ENCODE data around the gene IL11. TPM values are rescaled to one million over a fixed set of nuclear protein-coding genes. Genes with fewer than 3 reads are reported as not detected.

Gene IL11
- total RNA-seq, 2 experiments from 2014 or later = 0.18 TPM; not detected in 1

GRCh38 chr19:55325172-55325571 is 45.1 kb downstream of the IL11 start, which contains the start of gene TMEM150B:
Gene TMEM150B, minus strand, starts transcription at chr19:55325341. Its CDS starts 4,305 bp downstream, at chr19:55321036.
- peaks cover 8% of the 10 kb centered on the region for H3K27me3 Mint-ChIP-seq
- DNase-seq (no peak), ATAC-seq (no peak)
- POLR2A ChIA-PET = no interaction called here
- H3K4me1 Mint-ChIP-seq (ENCODE audit: low read depth) = no peaks in the 10 kb centered on the region
- H3K4me3 Mint-ChIP-seq = no peak within 1 kb of the TSS
- TF ChIP-seq, protein P1, sequence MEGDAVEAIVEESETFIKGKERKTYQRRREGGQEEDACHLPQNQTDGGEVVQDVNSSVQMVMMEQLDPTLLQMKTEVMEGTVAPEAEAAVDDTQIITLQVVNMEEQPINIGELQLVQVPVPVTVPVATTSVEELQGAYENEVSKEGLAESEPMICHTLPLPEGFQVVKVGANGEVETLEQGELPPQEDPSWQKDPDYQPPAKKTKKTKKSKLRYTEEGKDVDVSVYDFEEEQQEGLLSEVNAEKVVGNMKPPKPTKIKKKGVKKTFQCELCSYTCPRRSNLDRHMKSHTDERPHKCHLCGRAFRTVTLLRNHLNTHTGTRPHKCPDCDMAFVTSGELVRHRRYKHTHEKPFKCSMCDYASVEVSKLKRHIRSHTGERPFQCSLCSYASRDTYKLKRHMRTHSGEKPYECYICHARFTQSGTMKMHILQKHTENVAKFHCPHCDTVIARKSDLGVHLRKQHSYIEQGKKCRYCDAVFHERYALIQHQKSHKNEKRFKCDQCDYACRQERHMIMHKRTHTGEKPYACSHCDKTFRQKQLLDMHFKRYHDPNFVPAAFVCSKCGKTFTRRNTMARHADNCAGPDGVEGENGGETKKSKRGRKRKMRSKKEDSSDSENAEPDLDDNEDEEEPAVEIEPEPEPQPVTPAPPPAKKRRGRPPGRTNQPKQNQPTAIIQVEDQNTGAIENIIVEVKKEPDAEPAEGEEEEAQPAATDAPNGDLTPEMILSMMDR (IDR thresholded peaks at IDR 0.05) = no peak
- no peak within 1 kb of the TSS for H3K27ac Mint-ChIP-seq
- no peaks in the 10 kb centered on the region for H3K9me3 Mint-ChIP-seq
- intact Hi-C loops (cut with micrococcal nuclease) = no loop called here
- CTCF ChIA-PET = interaction anchor here (1.5 kb wide), 2 partner anchors 23 to 59 kb away, joined by 3 to 9 read pairs; partner anchors contain the start of gene TMEM238
- no peaks in the 10 kb centered on the region for H3K36me3 Mint-ChIP-seq (ENCODE audit: low read depth)

DNA sequence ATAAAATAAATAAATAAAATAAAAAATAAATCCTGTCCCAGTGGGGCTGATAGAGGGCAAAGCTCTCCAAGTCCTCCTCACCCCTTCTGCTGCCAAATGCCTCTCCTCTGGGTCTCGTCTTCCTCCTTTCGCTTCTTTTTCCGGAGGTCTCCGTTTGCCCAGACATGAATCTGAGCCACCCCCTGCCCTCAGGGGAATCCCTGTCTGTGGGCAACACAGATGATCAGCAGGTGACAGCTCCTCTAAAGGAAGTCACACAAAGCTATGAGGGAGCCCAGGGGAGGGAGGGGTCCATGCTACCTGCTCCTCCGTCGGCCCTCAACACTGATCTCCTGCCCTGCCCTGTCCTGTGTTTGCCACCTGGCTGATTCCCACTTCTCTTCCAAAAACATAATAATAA is 45.6 kb downstream of the IL11 start:
- no peaks in the 10 kb centered on the region for H3K36me3 Mint-ChIP-seq (ENCODE audit: low read depth)
- DNase-seq = no peak
- no peaks in the 10 kb centered on the region for H3K4me1 Mint-ChIP-seq (ENCODE audit: low read depth)
- TF ChIP-seq, protein P1 (IDR thresholded peaks at IDR 0.05) = no peak
- H3K4me3 Mint-ChIP-seq = no peak overlapping the region
- no peak overlapping the region for H3K27ac Mint-ChIP-seq
- intact Hi-C loops (cut with micrococcal nuclease) = no loop called here
- H3K27me3 Mint-ChIP-seq = peaks cover 8% of the 10 kb centered on the region
- no peak for ATAC-seq
- CTCF ChIA-PET = interaction anchor here (1.5 kb wide), 2 partner anchors 23 to 60 kb away, joined by 3 to 9 read pairs; partner anchors contain the start of gene TMEM238
- POLR2A ChIA-PET = no interaction called here
- H3K9me3 Mint-ChIP-seq = no peaks in the 10 kb centered on the region

DNA sequence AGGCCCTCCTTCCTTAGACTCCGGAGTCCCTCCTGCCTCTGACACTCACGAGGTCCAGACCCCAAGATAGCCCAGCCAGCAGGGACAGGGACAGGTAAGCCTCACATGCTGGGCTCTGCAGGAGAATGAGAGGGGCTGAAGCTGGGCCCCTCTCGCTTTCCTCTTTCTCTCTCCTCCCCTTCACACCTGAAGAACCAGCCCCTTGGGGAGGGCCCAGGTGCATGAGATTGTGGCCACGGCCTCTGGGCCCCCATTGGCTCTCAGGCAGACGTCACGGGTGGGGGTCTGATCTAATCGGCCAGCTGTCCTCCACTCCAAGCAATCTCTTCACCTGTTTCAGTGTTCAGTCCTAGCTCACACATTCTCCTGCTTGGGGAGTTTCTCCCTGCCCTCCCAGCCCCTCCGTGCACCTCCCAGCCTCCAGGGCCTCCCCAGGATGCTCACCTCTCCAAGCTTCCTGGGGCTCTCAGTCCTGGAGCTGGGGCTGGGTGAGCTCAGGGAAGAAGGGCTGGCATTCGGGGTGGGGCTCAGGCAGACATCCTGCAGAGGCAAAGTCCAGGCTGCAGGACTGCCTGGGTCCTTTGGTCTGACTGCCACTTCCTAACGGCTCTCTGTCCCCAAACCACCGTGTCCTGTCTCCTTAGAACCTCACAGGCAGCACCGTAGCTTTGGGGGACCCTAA is 47.9 kb downstream of the IL11 start:
- DNase-seq = no peak
- no peak overlapping the region for H3K27ac Mint-ChIP-seq
- H3K4me1 Mint-ChIP-seq (ENCODE audit: low read depth) = no peaks in the 10 kb centered on the region
- H3K27me3 Mint-ChIP-seq = peaks cover 5% of the 10 kb centered on the region
- TF ChIP-seq, protein P1 (IDR thresholded peaks at IDR 0.05) = no peak
- no peak overlapping the region for H3K4me3 Mint-ChIP-seq
- H3K36me3 Mint-ChIP-seq (ENCODE audit: low read depth) = no peaks in the 10 kb centered on the region
- ChIA-PET POLR2A (interaction anchor here (1.4 kb wide), 1 partner anchor 85 kb away, joined by 4 read pairs; the partner anchor contains the start of gene UBE2S), CTCF (interaction anchor here (1.4 to 2.8 kb wide), 2 partner anchors 20 to 62 kb away, joined by 4 to 8 read pairs; partner anchors contain the start of gene TMEM238)
- intact Hi-C loops (cut with micrococcal nuclease) = no loop called here
- no peak for ATAC-seq
- H3K9me3 Mint-ChIP-seq = no peaks in the 10 kb centered on the region

DNA sequence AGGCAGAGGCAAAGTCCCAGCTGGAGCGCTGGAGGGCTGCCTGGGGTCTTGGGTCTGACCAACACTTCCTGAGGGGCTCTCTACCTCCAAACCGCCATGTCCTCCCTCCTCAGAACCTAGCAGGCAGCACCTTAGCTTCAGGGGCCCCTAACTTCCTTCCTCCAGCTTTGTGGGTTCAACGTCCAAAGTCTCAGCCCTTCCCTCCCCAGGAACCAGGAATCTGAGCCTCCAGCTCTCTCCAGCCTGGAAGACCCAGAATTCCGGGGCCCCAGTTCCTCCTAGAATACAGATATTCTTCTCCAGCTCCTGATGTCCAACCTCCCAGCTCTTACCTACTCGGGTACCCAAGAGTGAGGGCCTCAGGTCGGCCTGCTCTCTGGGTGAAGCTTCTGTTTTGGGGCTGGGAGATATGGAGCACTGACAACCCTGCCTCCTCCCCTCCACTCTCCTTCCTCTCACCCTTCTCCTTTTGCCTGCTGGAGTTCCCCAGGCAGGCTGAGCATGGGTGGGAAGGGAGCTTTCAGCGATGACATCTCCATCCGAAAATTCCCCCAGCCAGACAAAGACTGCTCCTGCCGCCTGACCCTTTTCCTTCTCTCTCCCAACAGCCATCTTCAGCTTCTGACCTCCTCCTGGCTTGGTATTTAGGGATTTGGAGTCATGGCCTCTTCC is 48.7 kb downstream of the IL11 start:
- no peaks in the 10 kb centered on the region for H3K4me1 Mint-ChIP-seq (ENCODE audit: low read depth)
- H3K27ac Mint-ChIP-seq = no peak overlapping the region
- no peak overlapping the region for H3K4me3 Mint-ChIP-seq
- ATAC-seq (no peak), DNase-seq (no peak)
- ChIA-PET POLR2A (interaction anchor here (1.4 kb wide), 1 partner anchor 85 kb away, joined by 4 read pairs; the partner anchor contains the start of gene UBE2S), CTCF (interaction anchor here (1.4 to 2.8 kb wide), 2 partner anchors 20 to 63 kb away, joined by 4 to 8 read pairs; partner anchors contain the start of gene TMEM238)
- H3K36me3 Mint-ChIP-seq (ENCODE audit: low read depth) = no peaks in the 10 kb centered on the region
- peaks cover 5% of the 10 kb centered on the region for H3K27me3 Mint-ChIP-seq
- TF ChIP-seq, protein P1 (IDR thresholded peaks at IDR 0.05) = no peak
- intact Hi-C loops (cut with micrococcal nuclease) = no loop called here
- H3K9me3 Mint-ChIP-seq = no peaks in the 10 kb centered on the region
